ENCODE data around the gene CACNG1.

CACNG1 gene

DNA sequence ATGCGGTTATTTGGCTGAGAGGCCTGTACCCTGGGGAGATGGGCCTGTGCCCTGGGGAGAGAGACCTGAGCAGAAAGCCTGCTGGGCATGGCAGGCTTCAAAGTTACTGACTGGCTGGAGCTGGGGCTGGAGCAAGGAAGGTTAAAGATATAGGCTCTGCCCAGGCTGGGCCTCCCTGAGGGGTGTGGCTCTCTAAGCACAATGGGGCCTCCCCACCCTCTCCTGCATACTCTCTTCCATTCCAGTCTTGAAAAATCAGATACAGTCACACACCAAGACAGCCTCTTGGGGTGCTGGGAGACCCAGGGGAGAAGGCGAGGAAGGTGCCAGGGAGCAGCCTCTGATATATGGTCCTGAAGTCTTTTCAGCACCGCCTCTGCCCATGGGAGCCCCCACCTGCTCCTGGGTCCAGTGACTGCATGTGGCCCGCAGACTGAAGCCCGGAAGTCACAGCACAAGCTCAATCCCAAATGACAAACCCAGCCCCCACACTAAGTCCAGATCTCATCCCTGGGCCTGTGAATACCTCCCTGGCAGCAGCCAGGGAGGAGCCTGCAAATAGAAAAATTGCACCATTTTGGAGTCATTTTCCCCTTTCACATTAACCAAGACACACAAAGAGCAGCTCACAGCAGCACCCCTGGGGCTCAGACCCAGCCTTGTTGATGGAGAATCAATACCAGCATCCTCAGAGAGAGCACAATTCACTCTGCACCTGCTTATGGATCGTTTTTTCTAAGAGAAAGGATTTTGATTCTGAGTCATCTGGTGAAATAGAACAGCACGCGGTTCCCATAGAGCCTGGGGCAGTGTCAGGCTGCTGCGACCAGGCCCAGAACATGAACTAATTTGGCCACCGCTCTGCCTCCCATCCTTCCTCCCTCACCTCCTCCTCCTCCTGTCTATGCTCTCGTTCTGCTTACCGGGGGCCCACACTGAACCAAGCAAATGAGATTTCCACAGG is 25.6 kb upstream of the CACNG1 start:
- TF ChIP-seq CTCF (IDR thresholded peaks at IDR 0.05; ENCODE audit: low read depth, low read length), result no peak
- H3K4me3 ChIP-seq (ENCODE audit: low read depth, low read length), result no peak overlapping the region

GRCh38 chr17:67019809-67020208 is 24.5 kb upstream of the CACNG1 start:
- no peak overlapping the region for H3K4me3 ChIP-seq (ENCODE audit: low read depth, low read length)
- TF ChIP-seq CTCF (IDR thresholded peaks at IDR 0.05; ENCODE audit: low read depth, low read length), result no peak

DNA sequence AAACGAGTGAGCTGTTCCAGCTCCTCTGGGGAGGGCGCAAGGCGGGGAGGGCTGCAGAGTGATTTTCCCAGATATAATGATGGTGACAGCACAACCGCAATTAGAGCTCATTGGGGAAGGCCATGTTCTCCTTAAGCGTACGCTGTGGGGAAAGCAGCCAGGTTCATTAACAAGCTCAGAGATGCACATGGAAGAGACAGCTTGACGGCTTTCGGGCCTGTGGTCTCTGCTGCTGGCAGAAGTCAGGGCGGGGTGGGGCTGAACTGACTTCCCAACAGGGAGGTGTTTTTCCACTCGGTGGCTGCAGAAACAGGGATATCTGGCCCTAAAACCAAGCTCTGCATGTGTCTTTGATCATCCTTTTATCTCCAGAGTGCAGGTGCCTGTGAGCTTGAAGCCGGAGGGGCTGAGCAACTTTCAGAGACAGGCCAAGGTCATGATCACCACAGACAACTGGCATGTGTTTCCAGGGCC is 24.0 kb upstream of the CACNG1 start:
- no peak for TF ChIP-seq CTCF (IDR thresholded peaks at IDR 0.05; ENCODE audit: low read depth, low read length)
- H3K4me3 ChIP-seq (ENCODE audit: low read depth, low read length), result no peak overlapping the region

DNA sequence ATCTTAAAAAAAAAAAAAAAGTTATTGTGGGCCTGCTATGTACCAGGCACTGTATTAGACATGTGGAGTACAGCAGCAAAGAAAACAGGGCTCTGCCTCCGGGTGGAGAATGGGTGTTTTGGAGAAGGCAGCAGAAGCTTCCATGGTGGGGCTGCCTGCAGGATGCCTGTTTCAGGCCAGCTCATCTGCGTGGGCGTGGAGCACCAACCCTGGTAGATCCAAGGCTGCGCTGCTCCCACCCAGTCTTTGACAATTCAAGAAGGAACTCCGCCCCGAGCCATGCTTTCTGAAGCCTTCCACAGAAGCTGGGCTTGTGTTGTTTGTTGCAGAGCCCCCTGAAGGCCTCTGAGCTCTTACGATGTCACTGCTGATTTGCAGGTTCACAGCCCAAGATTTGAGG is 23.2 kb upstream of the CACNG1 start:
- no peak for TF ChIP-seq CTCF (IDR thresholded peaks at IDR 0.05; ENCODE audit: low read depth, low read length)
- no peak overlapping the region for H3K4me3 ChIP-seq (ENCODE audit: low read depth, low read length)

GRCh38 chr17:67021743-67022450 is 22.5 kb upstream of the CACNG1 start:
- TF ChIP-seq CTCF (IDR thresholded peaks at IDR 0.05; ENCODE audit: low read depth, low read length), result no peak
- H3K4me3 ChIP-seq (ENCODE audit: low read depth, low read length), result no peak overlapping the region

DNA sequence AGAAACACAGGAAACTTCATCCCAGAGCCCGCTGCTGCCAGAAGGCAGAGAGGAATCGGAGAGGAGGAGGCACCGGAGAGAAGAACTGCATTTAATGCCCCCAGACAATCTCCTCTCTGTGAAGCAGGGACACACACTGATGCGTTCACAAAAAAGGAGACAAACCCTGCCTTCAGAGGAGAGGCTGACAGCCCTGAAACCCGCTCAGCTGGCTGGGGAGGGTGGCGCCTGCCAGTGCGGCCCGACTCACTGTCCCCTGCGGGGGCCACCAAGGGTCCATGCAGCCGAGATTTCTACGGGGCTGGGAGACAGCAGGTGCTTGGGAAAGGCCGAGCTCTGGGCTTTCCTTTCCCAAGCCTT is 21.9 kb upstream of the CACNG1 start:
- TF ChIP-seq CTCF (IDR thresholded peaks at IDR 0.05; ENCODE audit: low read depth, low read length), result no peak
- H3K4me3 ChIP-seq (ENCODE audit: low read depth, low read length), result no peak overlapping the region

GRCh38 chr17:67024736-67025135 is 19.6 kb upstream of the CACNG1 start:
- TF ChIP-seq CTCF (IDR thresholded peaks at IDR 0.05; ENCODE audit: low read depth, low read length), result no peak

More at GRCh38 chr17:67024736-67025135, 19.6 kb upstream of the CACNG1 start:
- no peak overlapping the region for H3K4me3 ChIP-seq (ENCODE audit: low read depth, low read length)
